Adrenal gland (tissue), 12 donors: ENCODE results near the gene CWC15. TPM values are rescaled to one million over a fixed set of nuclear protein-coding genes. Genes with fewer than 3 reads are reported as not detected.

Experiments
- DNase-seq, 7 donors: peaks; one replicate each; pipeline ENCODE4 v3.0.0-alpha.2; 2019 to 2020
- H3K27ac ChIP-seq, 5 donors: fragments of 200-600 bp; sonication (generic) in 4 of 5; 1 replicate in 3 of 5; 2 replicates in 2 of 5; pipeline versions ENCODE4 v1.5.1 to v1.8.0; 2016 to 2020; ENCODE audit warnings: mild to moderate bottlenecking in 1 of 5
- H3K27me3 ChIP-seq: fragments of 200-600 bp; 2 replicates; pipeline ENCODE4 v1.8.0; 2021
- H3K36me3 ChIP-seq, 2 donors: fragments of 200-600 bp; replicated peaks in 1 of 2; 1 replicate in 1 of 2; 2 replicates in 1 of 2; pipeline versions ENCODE4 v1.5.1 to v1.8.0; 2018 to 2022
- H3K4me1 ChIP-seq, 2 donors: fragments of 200-600 bp; replicated peaks in 1 of 2; 1 replicate in 1 of 2; 2 replicates in 1 of 2; pipeline versions ENCODE4 v1.5.1 to v1.8.0; 2018 to 2021
- H3K4me3 ChIP-seq, 4 donors: fragments of 200-600 bp; sonication (generic) in 3 of 4; one replicate each; pipeline ENCODE4 v1.5.1; 2016 to 2018
- H3K9me3 ChIP-seq, 3 donors: fragments of 200-600 bp; sonication (generic) in 1 of 3; replicated peaks in 1 of 3; 1 replicate in 2 of 3; 2 replicates in 1 of 3; pipeline versions ENCODE4 v1.5.1 to v1.8.0; 2016 to 2021
- CTCF ChIP-seq, 6 experiments: fragments of 450-650 bp in 4 of 6; fragments of 200-600 bp in 2 of 6; sonication (generic) in 1 of 6; IDR thresholded peaks; 1 replicate in 5 of 6; 2 replicates in 1 of 6; pipeline versions ENCODE4 v1.5.1 to v1.8.0; 2016 to 2021; ENCODE audit warnings: antibody characterized with exemption in 6 of 6, mild to moderate bottlenecking in 2 of 6, moderate library complexity in 1 of 6
- POLR2A ChIP-seq, 2 donors: fragments of 450-650 bp; IDR thresholded peaks; one replicate each; pipeline ENCODE4 v1.6.1; 2017; ENCODE audit warnings: antibody characterized with exemption in 2 of 2, mild to moderate bottlenecking in 2 of 2, moderate library complexity in 1 of 2
- WGBS, 4 donors: extraction: QIAGEN DNeasy Blood & Tissue Kit in 2 of 4; methylation state at CpG; one replicate each; pipeline versions ENCODE4 v1.1.5 to v1.1.7; 2013 to 2017; 5-methylcytosine and 5-hydroxymethylcytosine counted together
- intact Hi-C, 2 donors: fragments of 100-400 bp; cut with DNase I; formaldehyde crosslinking; loops; one replicate each; pipeline versions ENCODE4 v1.14.1 to v1.15.0; 2022 to 2023
- polyA plus RNA-seq, 3 donors: library from polyadenylated mRNA; stranded (reverse); fragments of 200-250 nt in 2 of 3; fragments of 350-450 nt in 1 of 3; fragmentation: Illumina TruSeq in 1 of 3; extraction: RNeasy Lipid Tissue Mini Kit (QIAGEN cat#74804) in 1 of 3; gene quantifications; one replicate each; pipeline ENCODE4 v1.2.3, GENCODE V29; 2013 to 2014
- total RNA-seq, 9 donors: library from RNA; depleted of rRNA in 4 of 9; stranded (reverse); fragments of >200 nt in 4 of 9; fragments of 120-200 nt in 1 of 9; fragmentation: NEBNext Ultra II Directional in 1 of 9; extraction: Animal tissue kit (Norgen Biotek cat#: 25700) in 1 of 9; gene quantifications; one replicate each; pipeline versions ENCODE4 v1.1.0 to v1.2.4, GENCODE V29; 2013 to 2023
- donor health status: healthy with polysubstance abuse.
- donor health status: Bipolar disorder and iron deficiency.
- donor health status: DM: yes; HTN: yes; CAD: no.
- donor health status: DM: no; HTN: no; CAD: no.
- donor health status: DM: no; HTN: no; CAD: no.
- donor health status: DM: yes; HTN: yes; CAD: no.

CWC15 gene
- total and polyA plus RNA-seq, 12 donors: 21.6 to 218 (median 62.5) TPM

GRCh38 chr11:94987378-94987777, 14.0 kb upstream of the CWC15 start:
- no peaks in the 10 kb centered on the region for H3K27me3 ChIP-seq
- intact Hi-C loops: no loop called here
- H3K4me3 ChIP-seq: no peak overlapping the region
- no peaks in the 10 kb centered on the region for H3K9me3 ChIP-seq
- no peaks in the 10 kb centered on the region for H3K36me3 ChIP-seq
- 71 to 79% (median 74%) methylated on average over 4 of the region's 4 CpGs for WGBS, 4 donors
- no peak for DNase-seq
- H3K27ac ChIP-seq: no peak overlapping the region
- no peaks in the 10 kb centered on the region for H3K4me1 ChIP-seq
- no peak for TF ChIP-seq CTCF (IDR thresholded peaks at IDR 0.05)
- no peak for TF ChIP-seq POLR2A (IDR thresholded peaks at IDR 0.05)

- Histone ChIP-seq H3K9me3 (no peaks in the 10 kb centered on the region), H3K4me1 (peaks cover 11% of the 10 kb centered on the region in 2 donors), H3K4me3 (no peak overlapping the region), H3K27ac (no peak overlapping the region), H3K36me3 (peaks cover 0 to 14% of the 10 kb centered on the region in 2 donors), H3K27me3 (no peaks in the 10 kb centered on the region)
- DNase-seq: no peak
- TF ChIP-seq CTCF (IDR thresholded peaks at IDR 0.05) (no peak), POLR2A (IDR thresholded peaks at IDR 0.05) (no peak)
- 83 to 97% (median 91%) methylated on average over 1 of the region's 1 CpG for WGBS, 4 donors
- intact Hi-C loops: no loop called here
These were observed 2.2 kb upstream of the CWC15 start for GRCh38 chr11:94975599-94975998.

GRCh38 chr11:94974178-94974577, 822 bp upstream of the CWC15 start:
- Histone ChIP-seq H3K27ac (peak overlapping the region in 1 of 5 donors; percentile 81), H3K27me3 (no peaks in the 10 kb centered on the region), H3K36me3 (peaks cover 0 to 28% of the 10 kb centered on the region in 2 donors), H3K9me3 (no peaks in the 10 kb centered on the region), H3K4me3 (peak overlapping the region in 3 of 4 donors; percentile 9 to 96 (median 93)), H3K4me1 (peaks cover 11% of the 10 kb centered on the region in 2 donors)
- no peak for DNase-seq
- 36 to 48% (median 45%) methylated on average over 6 of the region's 6 CpGs for WGBS, 4 donors
- TF ChIP-seq CTCF (IDR thresholded peaks at IDR 0.05): no peak
- no peak for TF ChIP-seq POLR2A (IDR thresholded peaks at IDR 0.05)
- intact Hi-C loops: no loop called here

GRCh38 chr11:94972700-94973098, 657 bp downstream of the CWC15 start:
- Histone ChIP-seq H3K36me3 (peaks cover 0 to 43% of the 10 kb centered on the region in 2 donors), H3K27me3 (no peaks in the 10 kb centered on the region), H3K27ac (peak overlapping the region in 3 of 5 donors; percentile 70 to 91 (median 81)), H3K9me3 (no peaks in the 10 kb centered on the region), H3K4me3 (peak overlapping the region in 3 of 4 donors; percentile 92 to 96 (median 93)), H3K4me1 (peaks cover 11 to 20% of the 10 kb centered on the region in 2 donors)
- WGBS, 4 donors: 0 to 4% (median 2%) methylated on average over 4 to 5 of the region's 5 CpGs
- no peak for DNase-seq
- TF ChIP-seq CTCF (IDR thresholded peaks at IDR 0.05): no peak
- TF ChIP-seq POLR2A (IDR thresholded peaks at IDR 0.05): no peak
- intact Hi-C loops: no loop called here
